NT2/D1 (cell line): ENCODE data around the gene MEIS1.

Source experiments
- SUZ12 ChIP-seq: IDR thresholded peaks from 2 replicates; pipeline ENCODE4 v1.6.1; 2011; ENCODE audit not compliant: insufficient read length, insufficient read depth; ENCODE audit errors: extremely low read depth
- YY1 ChIP-seq: IDR thresholded peaks from 2 replicates; pipeline ENCODE4 v1.6.1; 2011; ENCODE audit not compliant: insufficient read length, insufficient read depth

GRCh38 chr2:66506265-66506664, 71.3 kb downstream of the MEIS1 start:
- no peak for TF ChIP-seq YY1
- no peak for TF ChIP-seq SUZ12
